Epithelial cell of prostate (primary cell): ENCODE measurements around the gene ACAD8.
"Not testable (repeated sequence)": the region's sequence is repeated elsewhere in the genome, so short reads cannot be mapped to it uniquely, and the experiment has no call there.

Source experiments
- DNase-seq: peaks from one replicate; pipeline ENCODE4 v3.0.0-alpha.2; 2011; ENCODE audit warnings: low read depth, low spot score
- H3K27ac ChIP-seq: fragments of 450-650 bp; 2 replicates; pipeline ENCODE4 v1.5.1; 2017; ENCODE audit warnings: mild to moderate bottlenecking

ACAD8 gene

GRCh38 chr11:134237557-134237922 is 15.8 kb upstream of the ACAD8 start:
- no peak overlapping the region for H3K27ac ChIP-seq
- no peak for DNase-seq

GRCh38 chr11:134238956-134239355 is 14.4 kb upstream of the ACAD8 start:
- H3K27ac ChIP-seq, result no peak overlapping the region
- DNase-seq, result no peak

GRCh38 chr11:134240592-134240991 is 12.8 kb upstream of the ACAD8 start:
- DNase-seq, result no peak
- H3K27ac ChIP-seq, result no peak overlapping the region

DNA sequence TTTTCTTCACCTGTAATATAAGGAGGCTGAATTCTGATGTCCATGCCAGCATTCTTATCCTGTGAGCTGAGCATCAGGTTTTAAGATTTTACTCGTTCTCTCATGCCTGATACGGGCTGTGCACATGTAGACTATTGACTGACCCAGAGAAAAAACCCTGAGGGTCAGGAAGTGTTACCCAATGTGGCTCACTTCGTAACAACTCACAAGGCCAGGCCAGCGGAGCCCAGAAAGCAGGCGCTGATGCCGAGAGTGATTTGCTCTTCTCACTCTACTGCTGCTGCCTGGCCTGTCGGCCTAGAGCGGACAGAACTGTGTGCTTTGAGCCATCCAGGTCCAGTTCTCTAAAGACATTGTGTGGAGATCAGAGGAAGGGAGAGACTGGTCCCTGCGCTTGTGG is 11.0 kb upstream of the ACAD8 start:
- no peak for DNase-seq
- H3K27ac ChIP-seq, result no peak overlapping the region

- no peak overlapping the region for H3K27ac ChIP-seq
- no peak for DNase-seq
These were observed 9.5 kb upstream of the ACAD8 start for GRCh38 chr11:134243913-134244312.

DNA sequence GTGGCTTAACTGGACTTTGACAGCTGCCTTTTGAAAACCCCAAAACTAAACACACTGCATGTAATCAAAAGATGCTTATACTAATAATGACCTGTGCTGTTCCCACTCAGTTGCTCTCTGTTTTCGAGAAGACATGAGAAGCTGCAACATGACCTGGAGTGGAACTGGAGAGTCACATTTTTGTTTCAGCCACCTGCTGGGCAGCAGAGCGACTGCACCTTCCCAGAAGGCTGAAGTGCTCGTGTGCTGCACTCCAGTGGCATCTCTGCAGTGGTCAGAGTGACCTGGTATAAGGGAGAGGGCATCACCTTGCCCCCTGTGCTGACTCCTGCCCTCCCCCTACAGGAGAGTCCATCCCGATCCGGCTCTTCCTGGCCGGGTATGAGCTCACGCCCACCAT is 8.8 kb upstream of the ACAD8 start:
- no peak overlapping the region for H3K27ac ChIP-seq
- no peak for DNase-seq

DNA sequence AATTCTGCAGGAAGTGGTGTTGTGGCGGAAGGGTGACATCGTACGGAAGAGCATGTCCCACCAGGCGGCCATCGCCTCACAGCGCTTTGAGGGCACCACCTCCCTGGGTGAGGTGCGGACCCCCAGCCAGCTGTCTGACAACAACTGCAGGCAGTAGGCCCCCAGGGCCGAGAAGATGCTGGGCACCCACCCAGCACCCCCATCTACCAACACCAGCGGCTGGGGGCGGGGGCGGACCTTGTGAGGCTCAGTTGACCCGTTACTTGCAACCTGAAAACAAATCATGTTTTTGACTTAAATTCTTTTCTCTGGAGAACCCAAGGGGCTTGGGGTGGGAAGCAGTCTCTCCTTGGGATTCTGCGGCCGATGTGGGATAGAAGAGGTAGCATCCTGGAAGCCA is 7.9 kb upstream of the ACAD8 start:
- no peak for DNase-seq
- no peak overlapping the region for H3K27ac ChIP-seq

GRCh38 chr11:134246100-134246499 is 7.3 kb upstream of the ACAD8 start:
- DNase-seq, result no peak
- H3K27ac ChIP-seq, result no peak overlapping the region

DNA sequence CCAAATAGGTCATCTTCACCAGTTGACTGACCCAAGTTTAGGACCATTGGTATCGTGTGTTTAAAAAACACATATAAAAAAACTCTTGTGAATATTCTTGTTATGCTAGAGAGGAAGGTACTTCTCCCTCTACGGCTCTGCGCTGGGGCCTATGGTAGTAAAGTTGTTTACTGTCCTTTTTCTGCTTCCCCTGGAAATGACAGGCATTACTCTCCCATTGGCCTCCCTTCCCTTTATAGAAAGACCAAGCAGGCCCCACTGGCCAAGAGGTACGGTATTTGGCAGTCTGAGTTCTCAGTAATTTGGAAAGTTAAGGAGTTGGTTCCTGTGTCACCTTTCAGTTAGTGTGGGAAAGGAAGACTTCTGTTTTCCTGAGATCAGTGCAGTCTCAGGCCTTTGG is 6.7 kb upstream of the ACAD8 start:
- DNase-seq, result no peak
- no peak overlapping the region for H3K27ac ChIP-seq

GRCh38 chr11:134248910-134249480 is 4.4 kb upstream of the ACAD8 start:
- DNase-seq, result no peak
- H3K27ac ChIP-seq, result no peak overlapping the region

- no peak for DNase-seq
- no peak overlapping the region for H3K27ac ChIP-seq
These were observed 3.1 kb upstream of the ACAD8 start for GRCh38 chr11:134250246-134250645.

GRCh38 chr11:134250675-134251074 is 2.7 kb upstream of the ACAD8 start:
- no peak for DNase-seq
- no peak overlapping the region for H3K27ac ChIP-seq

- no peak for DNase-seq
- H3K27ac ChIP-seq, result no peak overlapping the region
These were observed 801 bp upstream of the ACAD8 start for GRCh38 chr11:134252346-134253187.

DNA sequence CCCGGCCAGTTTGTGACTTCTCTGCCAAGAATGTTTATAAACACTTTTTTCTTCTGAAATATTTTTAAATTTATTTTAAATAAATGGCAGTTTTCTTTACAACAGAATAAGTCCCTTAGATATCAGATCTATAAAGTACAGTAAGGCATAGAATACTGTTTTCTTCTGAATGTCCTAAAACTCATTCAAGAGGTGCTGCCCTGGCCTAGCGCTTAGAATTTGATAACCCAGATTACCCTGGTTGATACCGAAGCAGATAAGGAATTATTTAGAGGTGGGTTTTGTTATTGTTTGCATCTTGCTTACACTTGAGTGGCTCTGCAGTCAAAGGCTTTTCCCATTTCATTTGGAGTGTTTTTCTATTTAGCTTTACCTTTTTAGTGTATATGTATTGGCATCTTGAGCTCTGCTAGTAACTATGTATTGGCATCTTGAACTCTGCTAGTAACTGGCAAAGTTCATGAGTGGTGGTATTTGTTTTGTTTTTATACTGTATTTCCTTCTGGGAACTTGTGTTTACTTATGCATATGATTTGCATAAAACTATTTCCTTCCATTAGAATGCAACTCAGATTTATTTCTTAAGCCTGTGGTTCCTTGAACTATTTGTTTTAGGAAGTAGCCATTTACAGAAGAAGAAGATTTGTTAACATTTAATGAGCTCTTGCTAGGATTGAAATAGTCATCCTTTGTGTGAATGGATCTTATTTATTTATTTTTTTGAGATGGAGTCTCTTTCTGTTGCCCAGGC is 1.2 kb downstream of the ACAD8 start:
- no peak overlapping the region for H3K27ac ChIP-seq
- no peak for DNase-seq

DNA sequence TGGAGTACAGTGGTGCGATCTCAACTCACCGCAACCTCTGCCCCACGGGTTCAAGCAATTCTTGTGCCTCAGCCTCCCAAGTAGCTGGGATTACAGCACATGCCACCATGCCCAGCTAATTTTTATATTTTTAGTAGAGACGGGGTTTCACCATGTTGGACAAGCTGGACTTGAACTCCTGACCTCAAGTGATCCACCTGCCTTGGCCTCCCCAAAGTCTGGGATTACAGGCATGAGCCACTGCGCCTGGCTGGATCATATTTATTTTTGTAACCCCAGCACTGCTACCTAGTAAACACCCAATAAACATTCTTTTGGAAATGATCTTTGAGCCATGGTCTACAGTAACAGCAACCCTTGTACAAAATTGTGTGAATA is 1.8 kb downstream of the ACAD8 start:
- DNase-seq, H3K27ac ChIP-seq: not testable (repeated sequence)

DNA sequence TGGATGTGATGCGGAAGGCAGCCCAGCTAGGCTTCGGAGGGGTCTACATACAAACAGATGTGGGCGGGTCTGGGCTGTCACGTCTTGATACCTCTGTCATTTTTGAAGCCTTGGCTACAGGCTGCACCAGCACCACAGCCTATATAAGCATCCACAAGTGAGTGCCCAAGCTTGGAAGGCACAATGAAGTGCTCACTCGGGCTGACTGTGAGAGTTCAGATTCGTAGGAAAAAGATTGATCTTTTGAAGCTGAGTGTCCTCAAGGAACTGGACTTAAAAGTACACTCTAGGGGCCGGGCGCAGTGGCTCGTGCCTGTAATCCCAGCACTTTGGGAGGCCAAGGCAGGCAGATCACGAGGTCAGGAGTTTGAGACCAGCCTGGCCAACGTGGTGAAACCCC is 3.7 kb downstream of the ACAD8 start:
- no peak for DNase-seq

DNA sequence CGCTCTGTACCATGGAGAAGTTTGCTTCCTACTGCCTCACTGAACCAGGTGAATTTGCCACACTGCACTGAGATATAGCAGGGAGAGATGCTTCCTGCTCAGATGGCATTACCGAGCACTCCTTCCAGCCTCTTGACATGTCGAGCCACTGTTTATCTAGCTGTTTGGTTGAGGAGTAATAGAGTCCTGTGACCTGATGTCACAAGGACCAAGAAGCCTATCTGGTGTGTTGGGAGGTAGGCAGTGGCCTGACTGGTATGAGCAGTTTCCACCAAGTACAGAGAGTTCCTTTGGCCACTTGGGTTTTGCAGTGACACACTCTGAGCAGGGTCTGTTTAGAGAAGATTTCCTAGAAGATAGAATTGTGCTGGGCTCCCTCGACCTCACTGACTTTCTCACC is 5.2 kb downstream of the ACAD8 start:
- no peak overlapping the region for H3K27ac ChIP-seq
- DNase-seq, result peak; percentile 14

More for the DNA sequence above, 3.7 kb downstream of the ACAD8 start:
- no peak overlapping the region for H3K27ac ChIP-seq

DNA sequence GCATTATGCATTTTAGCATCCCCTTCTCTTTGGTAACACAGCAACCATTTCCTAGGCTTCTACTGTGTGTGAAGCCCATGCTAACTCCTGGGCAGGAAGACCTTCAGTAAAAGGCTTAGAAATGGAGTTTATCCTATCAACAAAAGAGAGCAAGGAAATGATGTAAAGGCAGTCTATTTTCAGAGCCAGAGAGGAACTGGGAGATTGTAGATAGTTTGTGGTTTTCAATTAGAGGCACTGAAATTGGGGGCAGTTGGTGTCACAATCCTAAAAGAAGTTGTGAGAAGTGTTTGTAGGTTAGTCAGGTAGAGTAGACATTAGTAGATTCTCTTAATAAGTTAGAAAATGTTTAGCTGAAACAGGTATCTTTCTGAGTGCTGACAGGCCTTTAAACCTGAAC is 7.1 kb downstream of the ACAD8 start:
- no peak overlapping the region for H3K27ac ChIP-seq

GRCh38 chr11:134260983-134261382 is 7.6 kb downstream of the ACAD8 start:
- no peak overlapping the region for H3K27ac ChIP-seq

More for the DNA sequence above, 7.1 kb downstream of the ACAD8 start:
- no peak for DNase-seq

DNA sequence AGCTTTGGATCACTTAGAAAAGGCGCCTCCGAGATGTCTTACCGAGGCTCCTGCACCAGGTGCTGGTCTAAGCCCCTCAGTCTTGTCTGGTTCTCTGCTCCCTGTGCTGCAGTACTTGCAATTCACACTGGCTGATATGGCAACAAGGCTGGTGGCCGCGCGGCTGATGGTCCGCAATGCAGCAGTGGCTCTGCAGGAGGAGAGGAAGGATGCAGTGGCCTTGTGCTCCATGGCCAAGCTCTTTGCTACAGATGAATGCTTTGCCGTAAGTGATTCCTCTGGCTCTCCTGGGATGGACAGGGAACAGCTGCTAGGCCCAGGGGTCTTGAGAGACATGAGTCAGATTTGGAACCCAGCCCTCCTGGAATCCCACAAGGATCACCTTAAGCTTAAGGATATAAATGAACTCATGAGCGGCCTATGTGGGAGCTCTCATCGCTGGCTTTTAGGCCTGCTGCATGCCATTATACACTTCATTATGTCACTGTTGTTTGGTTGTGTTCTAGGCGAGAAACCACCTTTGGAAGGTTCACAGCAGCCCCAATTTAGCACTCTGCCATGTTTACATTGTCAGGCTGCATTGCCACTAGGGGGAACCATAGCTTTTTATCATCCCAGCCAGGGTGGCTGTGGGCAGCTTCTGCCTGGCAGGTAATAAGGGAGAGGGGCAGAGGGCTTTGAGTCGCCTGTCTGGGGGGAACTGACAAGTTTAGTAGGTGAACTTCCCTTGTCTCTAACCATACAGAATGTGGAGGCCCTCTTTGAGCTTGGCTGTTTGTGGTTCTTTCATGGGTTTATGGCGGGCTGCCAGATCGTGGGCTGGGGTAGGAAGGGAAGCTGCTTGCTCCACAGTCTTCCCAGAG is 8.5 kb downstream of the ACAD8 start:
- no peak overlapping the region for H3K27ac ChIP-seq
- no peak for DNase-seq

More at GRCh38 chr11:134260983-134261382, 7.6 kb downstream of the ACAD8 start:
- DNase-seq, result no peak
